Gastroesophageal sphincter (tissue), 4 donors: ENCODE data around the gene COPS7B. TPM values are rescaled to one million over a fixed set of nuclear protein-coding genes. Genes with fewer than 3 reads are reported as not detected.

Experiments
- ATAC-seq: fragments of 150-250 bp; one replicate; pipeline ENCODE4 v1.9.1; 2016; ENCODE audit warnings: mild to moderate bottlenecking, moderate library complexity
- H3K27ac ChIP-seq, 4 donors: fragments of 200-600 bp; sonication (generic) in 3 of 4; 1 replicate in 3 of 4; 2 replicates in 1 of 4; pipeline ENCODE4 v1.5.1; 2016 to 2019
- H3K27me3 ChIP-seq: fragments of 200-600 bp; sonication (generic); one replicate; pipeline ENCODE4 v1.5.1; 2019
- H3K36me3 ChIP-seq, 2 donors: fragments of 200-600 bp; sonication (generic); one replicate each; pipeline ENCODE4 v1.5.1; 2019; ENCODE audit warnings: control low read depth in 1 of 2
- H3K4me1 ChIP-seq, 3 donors: fragments of 200-600 bp; sonication (generic); 1 replicate in 2 of 3; 2 replicates in 1 of 3; pipeline ENCODE4 v1.5.1; 2016 to 2019; ENCODE audit warnings: control low read depth in 2 of 3
- H3K4me3 ChIP-seq, 2 donors: fragments of 200-600 bp; sonication (generic); one replicate each; pipeline ENCODE4 v1.5.1; 2019; ENCODE audit warnings: mild to moderate bottlenecking in 1 of 2, moderate library complexity in 1 of 2
- H3K9me3 ChIP-seq, 3 donors: fragments of 200-600 bp; sonication (generic); one replicate each; pipeline ENCODE4 v1.5.1; 2017 to 2019; ENCODE audit warnings: control low read depth in 2 of 3
- EP300 ChIP-seq: sonication (generic); formaldehyde crosslinking; IDR thresholded peaks from one replicate; pipeline ENCODE4 v1.6.1; 2017; ENCODE audit warnings: antibody characterized with exemption, mild to moderate bottlenecking
- POLR2A ChIP-seq, 2 donors: fragments of 450-650 bp; IDR thresholded peaks; one replicate each; pipeline ENCODE4 v1.6.1; 2017; ENCODE audit warnings: antibody characterized with exemption in 2 of 2, mild to moderate bottlenecking in 2 of 2, moderate library complexity in 1 of 2
- POLR2AphosphoS5 ChIP-seq: sonication (generic); formaldehyde crosslinking; IDR thresholded peaks from one replicate; pipeline ENCODE4 v1.6.1; 2017; ENCODE audit warnings: antibody characterized with exemption
- WGBS, 2 donors: methylation state at CpG; one replicate each; pipeline ENCODE4 v1.1.5; 2018; ENCODE audit warnings: low coverage in 1 of 2; 5-methylcytosine and 5-hydroxymethylcytosine counted together
- total RNA-seq, 4 donors: library from RNA; depleted of rRNA; stranded (reverse); fragments of >200 nt; gene quantifications; one replicate each; pipeline ENCODE4 v1.1.0, GENCODE V29; 2016
- TF ChIP-seq, protein P1 (sequence below), 4 experiments: fragments of 200-600 bp in 2 of 4; fragments of 450-650 bp in 2 of 4; sonication (generic) in 1 of 4; IDR thresholded peaks; one replicate each; pipeline ENCODE4 v1.5.1; 2017 to 2019; ENCODE audit warnings: antibody characterized with exemption in 4 of 4, mild to moderate bottlenecking in 2 of 4, moderate library complexity in 2 of 4

Gene COPS7B
- total RNA-seq, 4 donors from 2014 or later: 24.2 to 39.4 (median 30.0) TPM

DNA sequence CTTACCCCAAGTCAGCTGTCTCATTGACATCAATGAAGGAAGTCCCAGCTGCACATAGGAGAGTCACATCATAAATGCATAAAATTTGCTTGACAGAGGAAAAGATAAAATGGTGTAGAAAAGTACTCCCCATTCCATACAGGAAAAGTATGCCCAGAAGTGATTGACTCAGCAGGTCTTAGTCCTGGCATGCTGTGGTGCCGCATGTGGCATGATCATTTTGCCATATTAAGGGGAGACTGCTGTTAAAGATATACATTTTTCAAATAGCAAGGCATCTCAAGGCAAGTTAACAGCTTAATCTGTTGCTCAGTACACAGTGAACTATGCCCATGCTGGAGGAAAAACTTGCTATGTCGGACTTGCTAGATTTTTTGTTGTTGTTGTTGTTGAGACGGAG lies 8.1 kb downstream of the COPS7B start:
- Histone ChIP-seq H3K27me3 (no peaks in the 10 kb centered on the region), H3K9me3 (no peaks in the 10 kb centered on the region), H3K4me3 (no peak overlapping the region), H3K36me3 (peaks cover 0 to 97% of the 10 kb centered on the region in 2 donors), H3K27ac (no peak overlapping the region), H3K4me1 (no peaks in the 10 kb centered on the region)
- TF ChIP-seq POLR2A (IDR thresholded peaks at IDR 0.05) (no peak), POLR2AphosphoS5 (no peak), EP300 (no peak)
- TF ChIP-seq, protein P1, sequence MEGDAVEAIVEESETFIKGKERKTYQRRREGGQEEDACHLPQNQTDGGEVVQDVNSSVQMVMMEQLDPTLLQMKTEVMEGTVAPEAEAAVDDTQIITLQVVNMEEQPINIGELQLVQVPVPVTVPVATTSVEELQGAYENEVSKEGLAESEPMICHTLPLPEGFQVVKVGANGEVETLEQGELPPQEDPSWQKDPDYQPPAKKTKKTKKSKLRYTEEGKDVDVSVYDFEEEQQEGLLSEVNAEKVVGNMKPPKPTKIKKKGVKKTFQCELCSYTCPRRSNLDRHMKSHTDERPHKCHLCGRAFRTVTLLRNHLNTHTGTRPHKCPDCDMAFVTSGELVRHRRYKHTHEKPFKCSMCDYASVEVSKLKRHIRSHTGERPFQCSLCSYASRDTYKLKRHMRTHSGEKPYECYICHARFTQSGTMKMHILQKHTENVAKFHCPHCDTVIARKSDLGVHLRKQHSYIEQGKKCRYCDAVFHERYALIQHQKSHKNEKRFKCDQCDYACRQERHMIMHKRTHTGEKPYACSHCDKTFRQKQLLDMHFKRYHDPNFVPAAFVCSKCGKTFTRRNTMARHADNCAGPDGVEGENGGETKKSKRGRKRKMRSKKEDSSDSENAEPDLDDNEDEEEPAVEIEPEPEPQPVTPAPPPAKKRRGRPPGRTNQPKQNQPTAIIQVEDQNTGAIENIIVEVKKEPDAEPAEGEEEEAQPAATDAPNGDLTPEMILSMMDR (IDR thresholded peaks at IDR 0.05): no peak
- 93 to 95% methylated on average over 2 to 3 of the region's 3 CpGs for WGBS, 2 donors
- ATAC-seq: no peak

DNA sequence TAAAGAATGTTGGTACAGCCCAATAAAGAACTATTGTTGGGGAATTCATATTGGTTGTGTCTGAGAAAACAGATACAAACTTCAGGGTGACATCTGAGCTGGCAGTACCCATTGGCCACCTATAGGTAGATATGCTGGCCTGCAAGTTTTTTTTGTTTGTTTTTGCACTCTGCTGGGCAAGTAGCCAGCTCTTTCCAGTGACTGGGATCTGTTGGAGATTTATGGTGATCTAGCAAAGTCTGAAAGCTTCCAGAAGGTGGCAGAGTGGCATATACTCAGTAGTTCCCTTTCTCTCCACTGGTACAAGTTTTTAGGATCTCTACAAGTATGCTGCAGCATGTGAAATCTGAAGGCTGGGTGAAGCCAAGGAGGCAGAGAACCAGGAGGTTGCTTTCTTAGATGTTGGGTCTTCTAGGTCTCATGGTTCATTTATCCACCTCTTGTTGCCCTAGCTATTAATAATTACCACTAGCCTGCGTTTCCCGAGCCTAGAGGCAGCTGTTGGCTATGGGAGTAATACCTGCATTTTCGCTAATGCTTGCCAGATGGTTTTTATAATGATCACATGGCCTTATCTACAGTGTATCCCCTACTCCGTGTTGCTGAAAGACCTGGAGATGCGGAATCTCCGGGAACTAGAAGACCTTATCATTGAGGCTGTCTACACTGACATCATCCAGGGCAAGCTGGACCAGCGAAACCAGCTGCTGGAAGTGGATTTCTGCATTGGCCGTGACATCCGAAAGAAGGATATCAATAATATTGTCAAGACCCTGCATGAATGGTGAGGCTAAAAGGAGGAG lies 9.5 kb downstream of the COPS7B start:
- TF ChIP-seq, protein P1 (IDR thresholded peaks at IDR 0.05): peak in 1 of 4 experiments; percentile 4
- TF ChIP-seq EP300: no peak
- WGBS, 2 donors: 81 to 87% methylated on average over 4 to 6 of the region's 9 CpGs
- Histone ChIP-seq H3K27me3 (no peaks in the 10 kb centered on the region), H3K9me3 (no peaks in the 10 kb centered on the region), H3K36me3 (peaks cover 0 to 99% of the 10 kb centered on the region in 2 donors), H3K4me3 (no peak overlapping the region), H3K27ac (no peak overlapping the region), H3K4me1 (no peaks in the 10 kb centered on the region)
- no peak for ATAC-seq

DNA sequence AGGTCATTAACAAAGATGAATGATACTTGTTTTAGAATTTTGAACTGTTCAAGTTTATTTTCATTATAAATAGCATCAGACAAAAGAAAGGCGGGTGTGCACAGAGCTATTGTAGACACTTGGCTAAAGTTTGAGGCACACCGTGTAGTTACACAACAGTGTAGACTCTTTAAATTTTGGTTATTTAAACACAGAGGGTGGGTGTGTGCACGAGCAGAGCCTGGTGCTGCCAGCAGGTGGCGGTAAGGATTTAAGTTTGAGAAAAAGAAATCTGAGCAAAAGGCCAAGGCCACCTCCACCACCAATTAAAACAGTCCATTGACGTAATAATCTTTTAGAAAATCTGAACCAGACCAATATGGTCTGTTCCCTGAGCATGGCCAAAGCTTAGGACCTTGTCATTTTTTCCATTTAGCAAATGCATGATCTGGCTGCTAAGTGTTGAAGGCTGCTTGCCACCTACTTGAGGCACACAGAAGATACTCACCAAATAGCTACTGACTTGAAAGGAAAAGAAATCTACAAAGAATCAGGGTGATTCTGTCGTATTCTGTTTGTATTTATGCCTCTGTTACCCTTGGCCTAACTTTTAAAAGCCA lies 14.3 kb downstream of the COPS7B start:
- no peaks in the 10 kb centered on the region for H3K27me3 ChIP-seq
- no peaks in the 10 kb centered on the region for H3K4me1 ChIP-seq
- TF ChIP-seq POLR2A (IDR thresholded peaks at IDR 0.05): no peak
- TF ChIP-seq, protein P1 (IDR thresholded peaks at IDR 0.05): peak in 2 of 4 experiments; percentile 24 to 60
- no peak overlapping the region for H3K27ac ChIP-seq
- H3K36me3 ChIP-seq: peaks cover 0 to 86% of the 10 kb centered on the region in 2 donors
- no peaks in the 10 kb centered on the region for H3K9me3 ChIP-seq
- ATAC-seq: no peak
- 37 to 43% methylated on average over 6 of the region's 6 CpGs for WGBS, 2 donors
- no peak overlapping the region for H3K4me3 ChIP-seq

DNA sequence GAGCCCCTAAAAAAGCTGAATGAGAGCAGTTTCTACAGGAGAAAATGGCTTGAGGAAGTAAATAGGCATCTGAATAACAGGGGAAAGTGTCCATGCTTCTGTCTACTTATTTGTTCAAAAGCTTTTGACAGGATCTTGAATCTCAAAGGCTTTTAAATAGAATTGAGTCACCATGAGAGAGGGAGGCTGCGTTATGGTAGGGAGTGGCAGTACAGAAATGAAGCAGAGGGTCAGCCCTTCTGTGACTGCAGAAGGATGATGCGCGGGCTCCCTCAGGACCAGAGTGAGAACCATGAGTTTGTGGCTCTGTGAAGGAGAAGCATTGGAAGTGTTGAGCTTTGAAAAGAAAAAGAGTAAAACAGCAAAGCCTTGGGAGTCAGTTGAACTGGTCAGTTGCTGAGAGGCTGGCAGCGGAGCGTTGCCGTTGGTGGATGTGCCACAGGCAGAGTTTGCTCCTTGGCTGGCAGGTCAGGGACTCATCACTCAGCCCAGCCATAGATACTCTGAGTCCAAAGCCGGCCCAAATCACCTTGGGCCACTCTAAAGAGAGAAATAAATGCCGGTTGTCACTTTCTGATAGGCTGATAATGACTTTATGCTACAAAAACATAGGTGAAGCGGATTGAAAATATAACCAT lies 17.4 kb downstream of the COPS7B start:
- TF ChIP-seq POLR2A (IDR thresholded peaks at IDR 0.05): no peak
- TF ChIP-seq, protein P1 (IDR thresholded peaks at IDR 0.05): no peak
- TF ChIP-seq EP300: no peak
- no peak for TF ChIP-seq POLR2AphosphoS5
- H3K4me1 ChIP-seq: no peaks in the 10 kb centered on the region
- H3K27me3 ChIP-seq: no peaks in the 10 kb centered on the region
- ATAC-seq: no peak
- H3K9me3 ChIP-seq: no peaks in the 10 kb centered on the region
- no peak overlapping the region for H3K4me3 ChIP-seq
- H3K27ac ChIP-seq: no peak overlapping the region
- WGBS, 2 donors: 85 to 92% methylated on average over 9 of the region's 9 CpGs
- H3K36me3 ChIP-seq: peaks cover 0 to 86% of the 10 kb centered on the region in 2 donors
